ENCODE results near the gene SNX21.
A peak's percentile ranks its signal among the peaks of the same experiment; 100 is the strongest.

DNA sequence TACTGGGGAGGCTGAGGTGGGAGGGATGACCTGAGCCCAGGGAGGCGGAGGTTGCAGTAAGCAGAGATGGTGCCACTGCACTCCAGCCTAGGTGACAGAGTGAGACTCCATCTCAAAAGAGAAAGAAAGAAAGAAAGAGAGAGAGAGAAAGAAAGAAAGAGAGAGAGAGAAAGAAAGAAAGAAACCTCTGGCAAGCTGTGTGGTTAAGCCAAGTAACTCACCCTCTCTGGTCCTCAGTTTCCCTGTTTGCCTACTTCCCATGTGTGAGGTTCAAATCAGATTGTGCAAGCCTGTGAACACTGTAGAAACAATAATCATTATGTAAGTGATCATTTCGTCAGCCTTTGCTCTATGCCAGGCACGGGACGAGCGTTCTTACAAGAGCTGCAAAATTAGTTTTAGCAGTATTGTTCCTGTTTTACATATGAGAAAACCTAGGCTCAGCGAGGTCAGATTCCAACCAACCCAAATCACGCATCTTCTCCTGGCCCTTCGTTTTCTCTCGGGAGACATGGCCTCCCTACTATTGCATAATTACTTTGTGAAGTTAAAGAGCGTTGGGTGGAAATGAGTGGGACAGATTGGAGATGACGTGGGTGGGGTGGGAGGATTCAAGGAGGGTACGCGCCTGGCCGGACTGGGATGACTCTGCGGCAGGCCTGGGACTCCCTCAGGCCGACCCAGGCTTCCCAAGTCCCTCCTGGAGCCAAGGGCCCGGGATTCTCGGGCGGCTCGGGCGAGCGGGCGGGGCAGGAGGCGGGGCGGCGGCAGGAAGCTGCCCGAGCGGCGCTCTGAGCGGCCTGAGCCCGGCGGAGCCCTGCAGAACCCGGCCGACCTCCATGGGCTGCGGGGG is at the start of gene SNX21:
- TF ChIP-seq CEBPB (IDR thresholded peaks at IDR 0.05) = peak; percentile 80 to 93
- no peak for TF ChIP-seq JUN (IDR thresholded peaks at IDR 0.05)
- TF ChIP-seq POLR2A (IDR thresholded peaks at IDR 0.05; ENCODE audit: low read length) = no peak; the same call in 1 of the 2 replicates
- TF ChIP-seq, protein P1, sequence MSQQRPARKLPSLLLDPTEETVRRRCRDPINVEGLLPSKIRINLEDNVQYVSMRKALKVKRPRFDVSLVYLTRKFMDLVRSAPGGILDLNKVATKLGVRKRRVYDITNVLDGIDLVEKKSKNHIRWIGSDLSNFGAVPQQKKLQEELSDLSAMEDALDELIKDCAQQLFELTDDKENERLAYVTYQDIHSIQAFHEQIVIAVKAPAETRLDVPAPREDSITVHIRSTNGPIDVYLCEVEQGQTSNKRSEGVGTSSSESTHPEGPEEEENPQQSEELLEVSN (IDR thresholded peaks at IDR 0.05; ENCODE audit: borderline replicate concordance, low read depth) = no peak
- TF ChIP-seq, protein P2, sequence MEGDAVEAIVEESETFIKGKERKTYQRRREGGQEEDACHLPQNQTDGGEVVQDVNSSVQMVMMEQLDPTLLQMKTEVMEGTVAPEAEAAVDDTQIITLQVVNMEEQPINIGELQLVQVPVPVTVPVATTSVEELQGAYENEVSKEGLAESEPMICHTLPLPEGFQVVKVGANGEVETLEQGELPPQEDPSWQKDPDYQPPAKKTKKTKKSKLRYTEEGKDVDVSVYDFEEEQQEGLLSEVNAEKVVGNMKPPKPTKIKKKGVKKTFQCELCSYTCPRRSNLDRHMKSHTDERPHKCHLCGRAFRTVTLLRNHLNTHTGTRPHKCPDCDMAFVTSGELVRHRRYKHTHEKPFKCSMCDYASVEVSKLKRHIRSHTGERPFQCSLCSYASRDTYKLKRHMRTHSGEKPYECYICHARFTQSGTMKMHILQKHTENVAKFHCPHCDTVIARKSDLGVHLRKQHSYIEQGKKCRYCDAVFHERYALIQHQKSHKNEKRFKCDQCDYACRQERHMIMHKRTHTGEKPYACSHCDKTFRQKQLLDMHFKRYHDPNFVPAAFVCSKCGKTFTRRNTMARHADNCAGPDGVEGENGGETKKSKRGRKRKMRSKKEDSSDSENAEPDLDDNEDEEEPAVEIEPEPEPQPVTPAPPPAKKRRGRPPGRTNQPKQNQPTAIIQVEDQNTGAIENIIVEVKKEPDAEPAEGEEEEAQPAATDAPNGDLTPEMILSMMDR (IDR thresholded peaks at IDR 0.05) = no peak
- no peak for TF ChIP-seq CBX2 (IDR thresholded peaks at IDR 0.05; ENCODE audit: borderline replicate concordance, low read depth)
- no peak for TF ChIP-seq RFX5 (IDR thresholded peaks at IDR 0.05)
- no peak for TF ChIP-seq ZNF302 (CRISPR knock-in tag; IDR thresholded peaks at IDR 0.05)

All from A549 (cell line).